ENCODE data around the gene ZBTB7A.

- TF ChIP-seq POLR2A (IDR thresholded peaks at IDR 0.05) (no peak), CTCF (IDR thresholded peaks at IDR 0.05) (no peak)
Observed at GRCh38 chr19:4045597-4046361, 20.9 kb downstream of the ZBTB7A start.
